GM20000 (cell line): Measurements from ENCODE around the gene EQTN.

ENCODE experiments used
- DNase-seq: peaks from one replicate; pipeline ENCODE4 v3.0.0; 2012; ENCODE audit warnings: low spot score
- TF ChIP-seq, protein P1 (sequence below): IDR thresholded peaks from 2 replicates; pipeline ENCODE4 v1.5.1; 2012; ENCODE audit warnings: mild to moderate bottlenecking, control low read depth; ENCODE audit errors: extremely low read depth, missing control alignments

Gene EQTN

DNA sequence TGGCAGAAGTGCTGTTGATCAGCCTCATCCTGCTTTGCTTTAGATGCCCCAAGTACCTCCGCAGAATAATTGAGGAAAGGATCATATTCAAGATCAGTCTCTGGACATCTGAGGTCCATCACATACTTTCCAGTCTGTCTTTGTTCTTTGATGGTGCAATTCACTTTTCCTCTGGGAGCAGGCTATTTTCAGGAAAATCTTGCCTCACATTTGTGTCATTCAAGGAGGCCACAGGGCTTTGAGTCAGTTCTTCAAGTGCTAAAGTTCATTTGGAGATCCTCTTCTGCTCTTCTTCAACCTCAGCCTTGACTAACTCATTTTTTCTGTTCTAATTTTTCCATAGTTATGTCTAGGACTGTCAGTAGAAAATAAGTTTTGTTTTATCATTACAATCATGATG lies 18.6 kb downstream of the EQTN start:
- no peak for DNase-seq
- TF ChIP-seq, protein P1, sequence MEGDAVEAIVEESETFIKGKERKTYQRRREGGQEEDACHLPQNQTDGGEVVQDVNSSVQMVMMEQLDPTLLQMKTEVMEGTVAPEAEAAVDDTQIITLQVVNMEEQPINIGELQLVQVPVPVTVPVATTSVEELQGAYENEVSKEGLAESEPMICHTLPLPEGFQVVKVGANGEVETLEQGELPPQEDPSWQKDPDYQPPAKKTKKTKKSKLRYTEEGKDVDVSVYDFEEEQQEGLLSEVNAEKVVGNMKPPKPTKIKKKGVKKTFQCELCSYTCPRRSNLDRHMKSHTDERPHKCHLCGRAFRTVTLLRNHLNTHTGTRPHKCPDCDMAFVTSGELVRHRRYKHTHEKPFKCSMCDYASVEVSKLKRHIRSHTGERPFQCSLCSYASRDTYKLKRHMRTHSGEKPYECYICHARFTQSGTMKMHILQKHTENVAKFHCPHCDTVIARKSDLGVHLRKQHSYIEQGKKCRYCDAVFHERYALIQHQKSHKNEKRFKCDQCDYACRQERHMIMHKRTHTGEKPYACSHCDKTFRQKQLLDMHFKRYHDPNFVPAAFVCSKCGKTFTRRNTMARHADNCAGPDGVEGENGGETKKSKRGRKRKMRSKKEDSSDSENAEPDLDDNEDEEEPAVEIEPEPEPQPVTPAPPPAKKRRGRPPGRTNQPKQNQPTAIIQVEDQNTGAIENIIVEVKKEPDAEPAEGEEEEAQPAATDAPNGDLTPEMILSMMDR, result no peak

DNA sequence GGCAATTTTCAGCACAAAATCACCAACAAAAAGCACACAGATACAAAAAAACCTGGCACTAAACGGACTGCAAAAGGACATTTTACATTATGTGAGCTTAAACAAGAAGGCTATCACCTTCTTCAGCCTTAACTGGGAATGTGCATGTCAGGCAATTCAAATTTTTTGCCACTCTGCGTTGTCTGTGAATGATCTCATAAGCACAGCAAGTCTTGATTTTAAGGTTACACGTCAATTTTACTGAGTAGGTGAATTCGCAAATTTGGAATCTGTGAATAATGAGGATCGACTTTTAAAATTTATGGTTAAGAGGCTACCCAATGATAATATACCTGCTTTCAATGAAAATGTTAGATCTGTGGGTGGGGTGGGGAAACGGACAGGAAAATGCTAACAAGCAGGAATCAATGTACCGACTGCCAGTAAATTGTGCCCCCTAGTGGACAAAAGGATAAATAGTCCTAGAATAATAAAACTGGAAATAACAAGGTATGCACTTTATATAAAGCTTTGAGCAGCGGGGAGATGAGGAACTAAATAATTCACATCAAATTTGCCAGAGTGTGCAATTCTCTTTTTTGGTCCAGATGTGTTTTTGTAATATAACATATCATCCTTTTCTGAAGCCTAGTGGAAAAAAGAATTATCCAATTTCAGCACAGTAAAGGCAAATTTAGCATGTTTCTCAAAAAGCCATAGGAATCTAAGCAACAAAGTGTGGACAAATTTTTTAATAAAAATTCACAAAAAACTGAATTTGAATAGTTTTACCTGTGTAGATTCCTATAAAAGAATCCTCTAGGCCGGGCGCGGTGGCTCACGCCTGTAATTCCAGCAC lies 20.5 kb downstream of the EQTN start:
- TF ChIP-seq, protein P1, result peak; percentile 62
- peak; percentile 54 for DNase-seq

GRCh38 chr9:27273186-27273585 lies 23.8 kb downstream of the EQTN start:
- TF ChIP-seq, protein P1, result no peak
- no peak for DNase-seq

DNA sequence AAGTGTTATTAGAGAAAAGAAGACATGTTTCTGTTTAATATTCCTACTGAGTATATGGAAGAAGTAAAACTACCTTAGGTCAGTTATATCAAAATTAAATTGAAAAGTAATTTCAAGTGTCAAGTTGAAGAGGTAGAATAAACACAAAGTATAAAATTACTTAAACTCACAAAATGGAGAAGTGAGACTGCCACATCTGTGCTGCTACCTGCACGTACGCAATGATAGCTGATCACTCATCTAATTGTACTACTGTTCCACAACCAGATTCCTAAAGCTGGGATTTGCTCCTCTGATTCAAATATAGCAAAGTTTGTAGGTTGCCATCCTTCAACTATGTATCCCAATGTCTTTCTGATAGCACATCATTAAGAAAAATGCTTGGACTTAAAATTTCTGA lies 24.8 kb downstream of the EQTN start:
- TF ChIP-seq, protein P1, result no peak
- no peak for DNase-seq

DNA sequence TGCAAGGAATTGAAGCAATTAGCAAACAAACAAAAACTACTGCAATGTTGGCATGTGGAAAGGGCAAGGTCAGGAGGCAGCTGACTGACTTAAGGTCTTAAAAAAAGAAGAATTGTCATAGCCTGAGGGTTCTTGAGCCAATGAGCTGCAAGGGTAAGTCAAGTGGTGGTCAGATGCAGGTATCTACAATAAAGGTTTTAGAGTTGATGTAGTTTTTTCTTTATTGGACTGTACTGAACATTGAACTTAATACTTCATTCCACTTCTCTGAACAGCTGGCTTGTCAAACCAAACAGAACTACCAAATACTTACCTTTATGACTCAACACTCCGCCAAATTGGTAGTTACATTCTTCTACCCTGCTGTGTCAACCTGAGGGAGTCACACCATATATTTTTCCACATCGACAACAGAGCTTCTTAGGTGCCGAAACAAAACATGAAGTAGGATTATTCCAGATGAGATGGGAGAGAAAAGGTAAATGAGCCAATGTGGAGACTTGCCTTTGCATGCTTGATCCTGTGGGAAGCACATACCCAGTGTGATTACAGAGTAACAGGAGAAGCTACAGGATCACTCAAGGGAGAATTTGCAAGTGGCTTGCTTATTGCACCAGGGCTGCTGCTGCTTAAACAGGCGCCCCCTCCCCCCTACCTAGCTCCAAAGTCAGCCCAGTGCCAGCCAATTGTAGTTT lies 35.3 kb downstream of the EQTN start:
- DNase-seq, result no peak
- TF ChIP-seq, protein P1, result no peak

GRCh38 chr9:27260789-27261516 lies 36.0 kb downstream of the EQTN start:
- TF ChIP-seq, protein P1, result no peak

DNA sequence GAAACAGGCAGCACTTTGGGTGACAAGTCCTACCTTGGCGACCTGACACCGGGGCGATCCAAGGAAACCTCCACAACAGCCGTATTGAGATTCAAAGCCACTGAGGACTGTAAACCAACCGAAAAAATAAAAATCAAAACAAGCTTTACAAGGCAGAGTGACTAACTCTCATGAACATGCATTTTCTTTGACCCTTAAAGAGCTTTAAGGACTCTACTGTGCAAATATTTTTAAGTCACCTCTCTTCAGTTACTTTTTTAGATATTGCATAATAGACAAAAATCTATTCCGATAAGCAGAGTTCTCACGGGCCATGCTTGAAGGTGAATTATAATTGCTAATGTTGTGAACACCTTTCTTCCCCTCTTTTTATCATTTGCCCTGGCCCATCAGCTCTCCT lies 38.3 kb downstream of the EQTN start:
- TF ChIP-seq, protein P1, result no peak
- no peak for DNase-seq

More at GRCh38 chr9:27260789-27261516, 36.0 kb downstream of the EQTN start:
- DNase-seq, result no peak
